Measurements from ENCODE around the gene KIRREL3.

DNA sequence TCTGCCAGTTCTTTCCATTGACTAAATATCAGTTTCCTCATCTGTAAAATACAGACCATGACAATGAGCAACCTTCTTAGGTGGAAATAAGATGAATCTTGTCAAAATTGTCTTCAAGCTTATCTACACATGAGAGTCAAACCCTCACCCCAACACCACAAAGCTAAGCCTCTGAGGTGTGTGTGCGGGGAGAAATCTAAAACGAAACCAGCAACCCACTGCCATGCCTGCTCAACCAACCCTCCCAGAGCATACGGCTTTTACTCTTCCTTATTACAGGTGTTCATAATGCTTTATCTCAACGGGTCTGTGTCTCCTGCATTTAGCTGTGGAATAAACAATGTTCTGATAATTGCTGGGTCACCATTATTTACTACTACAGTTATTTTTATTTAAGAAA is 235.4 kb downstream of the KIRREL3 start:
- no peak for TF ChIP-seq CTCF (IDR thresholded peaks at IDR 0.05; ENCODE audit: insufficient read depth, low read length, poor library complexity, severe bottlenecking)
- no peak for TF ChIP-seq EZH2phosphoT487 (conservative IDR thresholded peaks at IDR 0.05; ENCODE audit: low read length)

Measured in SU-DHL-6 (cell line).